PC-3 (cell line): ENCODE results near the gene TEX19. TPM values are rescaled to one million over a fixed set of nuclear protein-coding genes. Genes with fewer than 3 reads are reported as not detected.

Source experiments
- ATAC-seq: fragments of 200-7000 bp; cut with Tn5 transposase; 2 replicates; pipeline ENCODE4 v1.9.1; 2020; ENCODE audit warnings: mild to moderate bottlenecking, moderate library complexity
- BruUV-seq: library from RNA; stranded (reverse); fragments of 400-500 nt; replicated peaks from 2 replicates; lab custom pipeline; 2021; lab: Mats Ljungman, UMichigan
- CTCF ChIA-PET: fragments of 300-600 bp; sonication (Branson Sonifier 250); formaldehyde crosslinking; loops from one replicate; lab custom pipeline; 2022; ENCODE audit warnings: antibody characterized with exemption; lab: Charles Lee
- POLR2A ChIA-PET: fragments of 300-600 bp; sonication (Branson Sonifier 250); formaldehyde crosslinking; loops from one replicate; lab custom pipeline; 2022; ENCODE audit warnings: antibody characterized with exemption; ENCODE audit not compliant: unreplicated experiment; lab: Charles Lee
- DNase-seq: peaks from one replicate; pipeline ENCODE4 v3.0.0-alpha.2; 2015
- H2AFZ ChIP-seq: fragments of 300-600 bp; sonication (generic); 2 replicates; pipeline ENCODE4 v1.6.0; 2016; ENCODE audit warnings: antibody characterized with exemption, low read length
- H3F3A ChIP-seq: fragments of 300-600 bp; sonication (generic); one replicate; pipeline ENCODE4 v1.6.0; 2017; ENCODE audit warnings: antibody characterized with exemption, low read length, control low read depth, mild to moderate bottlenecking; ENCODE audit not compliant: unreplicated experiment
- H3K27ac ChIP-seq: fragments of 300-600 bp; sonication (generic); 2 replicates; pipeline ENCODE4 v1.5.1; 2016; ENCODE audit warnings: mild to moderate bottlenecking, low read length
- H3K27me3 ChIP-seq: fragments of 300-600 bp; sonication (generic); 2 replicates; pipeline ENCODE4 v1.6.1; 2016; ENCODE audit warnings: low read length, mixed read lengths
- H3K36me3 ChIP-seq: fragments of 300-600 bp; sonication (generic); 2 replicates; pipeline ENCODE4 v1.6.1; 2016; ENCODE audit warnings: low read depth, mixed run types, low read length, mixed read lengths
- H3K4me1 ChIP-seq: fragments of 300-600 bp; sonication (generic); 2 replicates; pipeline ENCODE4 v1.5.1; 2016; ENCODE audit warnings: low read length; ENCODE audit not compliant: insufficient read depth
- H3K4me2 ChIP-seq: fragments of 300-600 bp; sonication (generic); 2 replicates; pipeline ENCODE4 v1.6.0; 2016; ENCODE audit warnings: low read length
- H3K4me3 ChIP-seq: fragments of 300-600 bp; sonication (generic); 2 replicates; pipeline ENCODE4 v1.5.1; 2016; ENCODE audit warnings: mild to moderate bottlenecking, low read length, mixed read lengths
- H3K79me2 ChIP-seq: fragments of 300-600 bp; sonication (generic); 2 replicates; pipeline ENCODE4 v1.6.1; 2017; ENCODE audit warnings: low read length, mixed read lengths
- H3K9ac ChIP-seq: fragments of 300-600 bp; sonication (generic); 2 replicates; pipeline ENCODE4 v1.6.0; 2016; ENCODE audit warnings: mild to moderate bottlenecking, low read length
- H3K9me2 ChIP-seq: fragments of 300-600 bp; sonication (generic); replicated peaks from 2 replicates; pipeline ENCODE4 v1.6.1; 2016; ENCODE audit warnings: mixed run types, low read length, mixed read lengths
- H3K9me3 ChIP-seq: fragments of 300-600 bp; sonication (generic); 2 replicates; pipeline ENCODE4 v1.6.1; 2016; ENCODE audit warnings: low read length, mixed read lengths
- H4K20me1 ChIP-seq: fragments of 300-600 bp; sonication (generic); 2 replicates; pipeline ENCODE4 v1.6.1; 2016; ENCODE audit warnings: low read length, mixed read lengths
- CTCF ChIP-seq: fragments of 300-600 bp; sonication (generic); conservative IDR thresholded peaks from 2 replicates; pipeline ENCODE4 v1.5.1; 2017; ENCODE audit warnings: antibody characterized with exemption, low read depth, mild to moderate bottlenecking, low read length
- EZH2 ChIP-seq: fragments of 300-600 bp; sonication (generic); IDR thresholded peaks from one replicate; pipeline ENCODE4 v1.6.1; 2017; ENCODE audit warnings: antibody characterized with exemption, mild to moderate bottlenecking, low read length; ENCODE audit not compliant: unreplicated experiment
- EZH2phosphoT487 ChIP-seq: fragments of 300-600 bp; sonication (generic); IDR thresholded peaks from 2 replicates; pipeline ENCODE4 v1.6.1; 2018; ENCODE audit warnings: mild to moderate bottlenecking, antibody characterized with exemption, low read length, borderline replicate concordance
- intact Hi-C: fragments of 100-400 bp; cut with micrococcal nuclease; formaldehyde crosslinking; loops from 2 replicates; pipeline ENCODE4 v1.9.0; 2023
- total RNA-seq: library from RNA; depleted of rRNA; stranded (reverse); fragments of >200 nt; gene quantifications from 2 replicates; pipeline ENCODE4 v1.2.3, GENCODE V29; 2014; rRNA removed

The TEX19 gene
- total RNA-seq, 1 experiment from 2014 or later = 1.2 TPM

GRCh38 chr17:82412535-82413520 is 53.8 kb downstream of the TEX19 start:
- peaks cover 18% of the 10 kb centered on the region for H3K79me2 ChIP-seq
- H3K36me3 ChIP-seq = no peaks in the 10 kb centered on the region
- intact Hi-C loops = loop anchor here (5.0 to 10.0 kb wide), 2 partner anchors 61 to 82 kb away; no protein-coding TSS in a partner anchor
- no peak overlapping the region for H3K9ac ChIP-seq
- TF ChIP-seq EZH2phosphoT487 = no peak
- no peak for TF ChIP-seq CTCF
- no peak for TF ChIP-seq EZH2
- H4K20me1 ChIP-seq = peaks cover 20% of the 10 kb centered on the region; the same call in 1 of the 2 replicates
- H3F3A ChIP-seq = no peaks in the 10 kb centered on the region
- H3K4me3 ChIP-seq = no peak overlapping the region
- BruUV-seq = no TSS peak
- no peak for DNase-seq
- POLR2A ChIA-PET = no interaction called here
- H3K9me3 ChIP-seq = no peaks in the 10 kb centered on the region
- H3K4me1 ChIP-seq = peaks cover 3% of the 10 kb centered on the region
- H3K9me2 ChIP-seq = no peaks in the 10 kb centered on the region
- no peaks in the 10 kb centered on the region for H3K27me3 ChIP-seq
- H2AFZ ChIP-seq = no peak overlapping the region
- CTCF ChIA-PET = no interaction called here
- H3K27ac ChIP-seq = no peak overlapping the region
- ATAC-seq = no peak
- no peak overlapping the region for H3K4me2 ChIP-seq

Other genes with a start within 250 kb of the TEX19 start
- gene CCDC57, start 146.4 kb upstream of the TEX19 start, total RNA-seq = 35.0 and 36.6 TPM in 2 replicates
- 286 and 447 TPM in 2 replicates for gene SLC16A3, start 130.2 kb upstream of the TEX19 start, total RNA-seq
- 58.6 and 73.5 TPM in 2 replicates for gene CSNK1D, start 85.5 kb upstream of the TEX19 start, total RNA-seq
- 0.15 and 0.98 TPM in 2 replicates for gene CD7, start 41.6 kb upstream of the TEX19 start, total RNA-seq
- 56.0 and 61.7 TPM in 2 replicates for gene SECTM1, start 25.5 kb upstream of the TEX19 start, total RNA-seq
- gene UTS2R, start 12.5 kb downstream of the TEX19 start, total RNA-seq = not detected in 2 replicates
- 12.7 and 18.3 TPM in 2 replicates for gene HEXD, start 59.1 kb downstream of the TEX19 start, total RNA-seq
- 56.1 and 79.2 TPM in 2 replicates for gene OGFOD3, start 59.3 kb downstream of the TEX19 start, total RNA-seq
- gene CYBC1, start 91.5 kb downstream of the TEX19 start, total RNA-seq = 63.6 and 77.2 TPM in 2 replicates
- 59.5 and 64.6 TPM in 2 replicates for gene NARF, start 99.5 kb downstream of the TEX19 start, total RNA-seq
- gene FOXK2, start 160.5 kb downstream of the TEX19 start, total RNA-seq = 60.5 and 71.0 TPM in 2 replicates